Epithelial cell of proximal tubule (primary cell): ENCODE results near the gene ISM2. TPM values are rescaled to one million over a fixed set of nuclear protein-coding genes. Genes with fewer than 3 reads are reported as not detected.

Experiments used
- DNase-seq: peaks from one replicate; pipeline ENCODE4 v3.0.0-alpha.2; 2011; ENCODE audit warnings: low read depth
- H3K4me3 ChIP-seq: 2 replicates; pipeline ENCODE4 v1.5.1; 2011; ENCODE audit warnings: low read depth, mild to moderate bottlenecking, low read length
- total RNA-seq: library from RNA; depleted of rRNA; stranded (reverse); fragments of >200 nt; gene quantifications from 2 replicates; pipeline ENCODE4 v1.2.3, GENCODE V29; 2015
- TF ChIP-seq, protein P1 (sequence below): conservative IDR thresholded peaks from 2 replicates; pipeline ENCODE4 v1.5.1; 2012; ENCODE audit warnings: low read depth, mild to moderate bottlenecking, low read length

The ISM2 gene
- total RNA-seq, 1 donor from 2014 or later, result 0.75 TPM

GRCh38 chr14:77524536-77524935 lies 25.9 kb upstream of the ISM2 start:
- no peak overlapping the region for H3K4me3 ChIP-seq
- DNase-seq, result no peak
- TF ChIP-seq, protein P1, sequence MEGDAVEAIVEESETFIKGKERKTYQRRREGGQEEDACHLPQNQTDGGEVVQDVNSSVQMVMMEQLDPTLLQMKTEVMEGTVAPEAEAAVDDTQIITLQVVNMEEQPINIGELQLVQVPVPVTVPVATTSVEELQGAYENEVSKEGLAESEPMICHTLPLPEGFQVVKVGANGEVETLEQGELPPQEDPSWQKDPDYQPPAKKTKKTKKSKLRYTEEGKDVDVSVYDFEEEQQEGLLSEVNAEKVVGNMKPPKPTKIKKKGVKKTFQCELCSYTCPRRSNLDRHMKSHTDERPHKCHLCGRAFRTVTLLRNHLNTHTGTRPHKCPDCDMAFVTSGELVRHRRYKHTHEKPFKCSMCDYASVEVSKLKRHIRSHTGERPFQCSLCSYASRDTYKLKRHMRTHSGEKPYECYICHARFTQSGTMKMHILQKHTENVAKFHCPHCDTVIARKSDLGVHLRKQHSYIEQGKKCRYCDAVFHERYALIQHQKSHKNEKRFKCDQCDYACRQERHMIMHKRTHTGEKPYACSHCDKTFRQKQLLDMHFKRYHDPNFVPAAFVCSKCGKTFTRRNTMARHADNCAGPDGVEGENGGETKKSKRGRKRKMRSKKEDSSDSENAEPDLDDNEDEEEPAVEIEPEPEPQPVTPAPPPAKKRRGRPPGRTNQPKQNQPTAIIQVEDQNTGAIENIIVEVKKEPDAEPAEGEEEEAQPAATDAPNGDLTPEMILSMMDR, result no peak

DNA sequence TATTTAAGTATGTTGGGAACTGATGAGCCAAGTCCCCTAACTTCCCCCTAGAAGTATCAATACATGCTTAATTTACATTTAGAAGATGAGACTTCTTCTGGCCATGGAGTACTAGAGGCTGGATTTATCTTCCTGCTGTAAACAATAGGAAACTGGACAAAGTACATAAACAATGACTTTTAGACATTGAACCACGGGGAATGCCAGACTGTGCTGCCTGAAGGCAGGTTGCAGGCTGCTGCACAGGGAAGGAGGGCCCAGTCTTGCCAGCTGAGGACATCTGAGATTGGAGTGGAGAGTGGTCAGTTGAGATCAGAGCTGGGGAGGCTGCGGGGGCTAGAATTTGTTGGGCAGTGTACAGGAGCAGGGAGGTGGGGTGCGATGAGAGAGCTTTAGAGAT lies 24.5 kb upstream of the ISM2 start:
- no peak for DNase-seq
- TF ChIP-seq, protein P1, result no peak
- H3K4me3 ChIP-seq, result no peak overlapping the region

GRCh38 chr14:77520555-77520954 lies 21.9 kb upstream of the ISM2 start:
- TF ChIP-seq, protein P1, result no peak
- H3K4me3 ChIP-seq, result no peak overlapping the region
- no peak for DNase-seq

GRCh38 chr14:77516126-77516525 lies 17.5 kb upstream of the ISM2 start:
- TF ChIP-seq, protein P1, result no peak
- H3K4me3 ChIP-seq, result no peak overlapping the region
- DNase-seq, result no peak

GRCh38 chr14:77511486-77512162 lies 13.0 kb upstream of the ISM2 start:
- DNase-seq, result no peak
- TF ChIP-seq, protein P1, result no peak
- no peak overlapping the region for H3K4me3 ChIP-seq

- H3K4me3 ChIP-seq, result no peak overlapping the region
- DNase-seq, result no peak
- TF ChIP-seq, protein P1, result no peak
These were observed 10.8 kb upstream of the ISM2 start for GRCh38 chr14:77509366-77509765.

GRCh38 chr14:77508876-77509275 lies 10.3 kb upstream of the ISM2 start:
- no peak for DNase-seq
- no peak overlapping the region for H3K4me3 ChIP-seq
- TF ChIP-seq, protein P1, result no peak
